ENCODE results near the gene ADPRH.
"Not testable (repeated sequence)": the region's sequence is repeated elsewhere in the genome, so short reads cannot be mapped to it uniquely, and the experiment has no call there.

Gene ADPRH

DNA sequence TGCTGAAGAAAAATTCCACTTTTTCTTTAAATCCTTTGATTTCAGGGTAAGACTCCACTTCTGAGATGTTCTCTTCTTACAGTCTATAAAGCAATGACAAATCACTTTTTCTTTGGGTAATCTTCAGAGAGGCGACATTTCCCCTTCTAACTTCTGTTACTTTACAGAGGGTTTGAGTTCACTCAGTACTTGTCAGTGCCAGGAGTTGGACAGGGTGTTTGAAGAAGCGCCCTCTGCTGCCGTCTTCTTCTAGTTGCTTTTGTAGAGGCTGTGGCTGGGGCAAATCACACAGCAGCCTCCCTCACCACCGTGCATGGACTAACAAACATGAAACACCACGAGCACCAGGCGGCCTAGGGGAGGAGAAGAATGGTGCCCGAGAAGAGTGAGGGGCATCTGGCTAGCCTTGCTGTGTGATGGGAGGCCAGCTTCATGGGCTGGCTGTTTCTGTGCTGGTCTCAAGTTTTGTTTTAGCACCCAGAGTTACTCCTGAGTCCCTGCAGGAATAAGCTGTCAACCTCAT is 19.8 kb upstream of the ADPRH start, which contains the start of gene CD80:
TSS of gene CD80 (minus strand) at position 174 of the 523 bp plus-strand sequence. CDS start 1,886 bp downstream, outside the sequence.
- peak in 1 of 3 experiments; percentile 26 for DNase-seq (ENCODE audit: low read depth in 3 of 3)

DNA sequence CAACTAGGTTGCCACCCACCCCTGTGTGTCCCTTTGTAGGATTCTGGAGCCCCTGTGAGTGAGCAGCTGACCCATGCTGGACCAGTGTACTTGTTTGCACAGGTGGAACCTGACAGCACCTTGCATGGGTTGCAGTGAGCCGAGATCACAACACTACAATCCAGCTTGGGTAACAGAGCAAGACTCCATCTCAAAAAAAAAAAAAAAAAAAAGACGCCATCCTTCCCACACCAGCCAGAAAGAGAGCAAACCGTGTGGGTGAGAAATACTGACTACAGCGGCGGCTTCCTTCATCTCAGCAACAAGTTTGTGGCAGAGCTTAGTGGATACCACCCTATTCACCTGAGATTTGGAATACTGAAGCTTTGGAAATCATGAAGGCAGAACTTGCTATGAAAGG is 19.1 kb upstream of the ADPRH start:
- DNase-seq (ENCODE audit: low read depth in 3 of 3) = no peak

DNA sequence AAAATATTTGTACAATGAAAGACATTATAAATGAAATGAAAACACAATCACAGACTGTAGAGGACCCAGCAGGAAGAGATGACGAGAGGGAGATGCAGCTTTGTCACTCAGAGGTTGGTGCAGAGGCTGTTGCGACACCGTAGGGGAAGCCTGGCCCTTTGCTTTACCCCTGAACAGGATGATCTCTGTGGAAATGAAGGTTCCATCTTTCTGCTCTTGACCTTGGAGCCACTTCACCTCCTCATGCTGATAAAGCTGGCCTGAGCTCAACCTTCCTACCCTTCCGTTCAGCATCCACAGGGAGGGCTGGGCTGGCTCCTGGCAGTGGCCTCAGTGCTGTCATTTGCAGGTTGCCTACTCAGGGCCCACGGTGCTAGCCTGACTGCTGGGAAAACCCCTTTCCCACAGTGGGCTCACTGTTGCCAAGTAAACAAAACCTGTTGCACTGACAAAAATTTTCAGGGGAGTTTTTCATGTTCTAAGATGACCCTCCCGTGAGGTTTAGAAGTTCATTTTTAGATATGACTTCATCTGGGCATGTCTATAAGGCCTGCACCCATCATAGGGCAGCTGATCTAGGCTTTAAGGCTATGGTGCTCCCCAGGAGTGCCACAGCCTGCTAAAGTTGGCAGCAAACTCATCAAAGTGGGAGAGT is 16.9 kb upstream of the ADPRH start:
- no peak for DNase-seq (ENCODE audit: low read depth in 3 of 3)

DNA sequence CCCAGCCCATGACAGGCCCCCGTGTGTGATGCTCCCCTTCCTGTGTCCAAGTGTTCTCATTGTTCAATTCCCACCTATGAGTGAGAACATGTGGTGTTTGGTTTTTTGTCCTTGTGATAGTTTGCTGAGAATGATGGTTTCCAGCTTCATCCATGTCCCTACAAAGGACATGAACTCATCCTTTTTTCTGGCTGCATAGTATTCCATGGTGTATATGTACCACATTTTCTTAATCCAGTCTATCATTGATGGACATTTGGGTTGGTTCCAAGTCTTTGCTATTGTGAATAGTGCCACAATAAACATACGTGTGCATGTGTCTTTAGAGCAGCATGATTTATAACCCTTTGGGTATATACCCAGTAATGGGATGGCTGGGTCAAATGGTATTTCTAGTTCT is 16.0 kb upstream of the ADPRH start:
- DNase-seq (ENCODE audit: low read depth in 3 of 3) = not testable (repeated sequence)

DNA sequence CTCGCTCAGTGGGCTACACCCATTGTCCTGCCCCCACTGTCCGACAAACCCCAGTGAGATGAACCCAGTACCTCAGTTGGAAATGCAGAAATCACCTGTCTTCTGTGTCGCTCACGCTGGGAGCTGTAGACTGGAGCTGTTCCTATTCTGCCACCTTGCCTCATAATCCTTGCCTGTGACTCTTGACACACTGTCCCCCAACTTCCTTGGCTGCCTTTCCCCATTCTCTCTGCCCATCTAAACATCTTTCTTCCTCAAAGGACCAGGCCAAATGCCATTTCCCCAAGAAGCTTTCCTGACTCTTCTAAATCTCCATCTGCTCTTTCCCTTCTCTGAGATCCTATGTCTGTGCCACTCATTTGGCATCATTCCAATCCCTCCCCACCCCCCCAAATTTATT is 10.1 kb upstream of the ADPRH start:
- no peak for DNase-seq (ENCODE audit: low read depth in 3 of 3)

DNA sequence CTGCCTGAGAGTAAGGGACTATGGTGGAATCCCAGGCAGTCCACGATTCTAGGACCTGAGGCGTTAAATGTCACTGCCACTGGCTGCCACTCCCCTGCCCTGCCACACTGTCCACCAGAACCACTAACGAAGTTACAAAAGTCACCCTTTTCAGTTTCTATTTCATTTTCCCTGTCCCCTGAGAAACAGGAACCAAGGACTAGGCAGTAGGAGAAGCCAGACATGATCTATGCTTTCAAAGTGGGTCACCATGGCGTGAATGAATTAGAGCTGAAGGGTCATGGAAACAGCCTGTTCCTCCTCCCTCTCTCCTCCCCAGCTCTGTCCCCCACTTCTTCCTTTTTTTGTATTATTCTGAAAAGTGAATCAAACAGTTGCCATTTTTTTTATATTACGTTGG is 9.1 kb upstream of the ADPRH start:
- DNase-seq (ENCODE audit: low read depth in 3 of 3) = no peak

DNA sequence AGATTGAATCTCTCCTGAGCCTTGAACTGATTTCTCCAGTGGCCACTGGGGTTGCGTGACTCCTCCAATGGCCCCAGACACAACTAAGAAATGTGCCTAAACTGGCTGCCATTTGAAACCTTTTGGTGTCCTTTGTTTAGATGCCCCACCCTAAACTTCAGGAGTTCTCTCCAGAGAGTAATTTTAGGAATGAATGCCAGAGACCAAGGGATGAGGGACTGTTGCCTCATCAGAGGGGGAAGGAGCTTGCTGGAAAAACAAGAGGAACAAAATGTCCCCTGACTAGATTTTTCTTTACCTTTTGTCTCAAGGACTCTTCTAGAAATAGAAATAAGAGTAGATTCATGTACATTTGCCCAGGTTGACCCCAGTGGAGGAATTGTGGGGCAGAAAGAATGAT is 8.1 kb upstream of the ADPRH start:
- no peak for DNase-seq (ENCODE audit: low read depth in 3 of 3)

DNA sequence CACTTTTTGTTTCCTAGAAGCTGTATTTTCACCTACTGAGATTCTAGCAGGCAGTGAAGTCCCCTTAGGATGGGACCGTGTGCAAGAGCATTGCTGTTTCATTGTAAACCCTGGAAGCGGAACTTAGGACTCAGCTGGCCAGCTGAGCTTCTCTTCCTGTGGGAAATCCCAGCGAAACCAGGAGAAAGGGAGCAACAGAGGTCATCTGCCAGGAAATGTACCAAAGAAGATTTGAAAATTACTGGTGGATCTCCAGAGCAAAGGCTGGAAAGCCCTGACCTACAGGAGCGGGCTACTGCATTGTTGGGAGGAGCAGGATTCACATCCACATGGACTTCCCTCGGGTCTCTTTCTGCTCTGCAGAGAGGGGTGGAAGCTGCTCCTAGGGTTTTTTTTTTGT is 7.6 kb upstream of the ADPRH start:
- DNase-seq (ENCODE audit: low read depth in 3 of 3) = no peak

DNA sequence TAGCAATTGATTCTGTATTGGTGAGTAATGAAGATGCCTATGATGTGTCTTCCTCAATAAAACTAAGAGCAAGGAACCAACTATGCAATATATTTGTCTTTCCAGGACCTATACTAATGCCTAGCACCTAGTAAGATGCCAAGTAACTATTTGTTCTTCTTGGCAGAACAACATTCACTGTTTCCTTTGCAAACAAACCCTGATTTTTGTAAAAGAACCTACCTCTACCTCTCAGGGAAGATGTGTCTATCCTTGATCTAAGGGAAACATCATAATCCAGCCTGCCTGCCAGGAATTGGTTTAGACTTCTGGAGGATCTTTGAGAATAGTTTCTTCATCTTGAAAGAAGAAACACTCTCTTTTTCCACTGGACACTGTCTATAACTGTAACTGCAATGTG is 3.8 kb upstream of the ADPRH start:
- no peak for DNase-seq (ENCODE audit: low read depth in 3 of 3)

DNA sequence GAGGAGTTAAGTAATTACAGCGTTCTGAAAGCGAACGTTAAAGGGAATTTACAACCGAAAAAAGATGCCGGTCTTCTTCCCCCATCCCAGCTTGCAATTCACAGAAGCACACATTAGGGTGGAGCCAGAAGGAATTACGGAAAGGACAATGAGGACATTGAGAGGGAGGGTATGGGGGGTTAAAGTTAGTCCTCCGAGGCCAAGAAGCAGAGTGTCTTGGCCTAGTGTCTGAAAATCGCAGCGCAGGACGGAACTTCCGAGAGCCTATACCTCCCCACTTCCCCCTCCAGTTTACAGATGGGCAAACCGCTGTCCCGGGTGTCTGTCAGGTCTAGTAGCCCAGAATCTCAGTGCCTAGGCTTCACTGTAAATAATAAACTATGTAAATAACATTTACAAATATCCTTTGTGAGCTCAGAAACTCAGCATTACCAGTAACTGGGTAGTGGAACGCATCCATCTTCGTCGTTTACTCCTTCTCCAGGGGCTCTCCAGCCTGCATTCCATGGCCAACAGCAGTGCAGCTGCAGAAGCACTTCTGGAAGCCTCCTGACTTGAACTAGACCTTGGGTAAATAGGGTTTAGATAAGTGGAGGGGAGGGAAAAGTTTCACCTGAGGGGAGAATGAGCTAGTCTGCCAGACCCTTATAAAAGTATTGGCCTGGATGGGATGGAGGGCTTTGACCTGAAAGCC is 922 bp downstream of the ADPRH start:
- DNase-seq (ENCODE audit: low read depth in 3 of 3) = no peak

DNA sequence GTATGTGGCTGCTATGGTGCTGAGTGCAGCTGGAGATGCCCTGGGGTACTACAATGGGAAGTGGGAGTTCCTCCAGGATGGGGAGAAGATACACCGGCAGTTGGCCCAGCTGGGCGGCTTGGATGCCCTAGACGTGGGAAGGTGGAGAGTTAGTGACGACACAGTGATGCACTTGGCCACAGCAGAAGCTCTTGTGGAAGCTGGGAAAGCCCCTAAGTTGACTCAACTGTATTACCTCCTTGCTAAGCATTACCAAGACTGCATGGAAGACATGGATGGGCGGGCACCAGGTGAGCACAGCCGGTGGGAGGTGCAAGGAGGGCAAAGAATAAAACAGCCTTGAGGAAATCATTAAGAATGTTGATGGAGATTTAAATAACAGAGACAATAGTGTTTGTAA is 2.9 kb downstream of the ADPRH start:
- DNase-seq (ENCODE audit: low read depth in 3 of 3) = peak in 1 of 3 experiments; percentile 9

DNA sequence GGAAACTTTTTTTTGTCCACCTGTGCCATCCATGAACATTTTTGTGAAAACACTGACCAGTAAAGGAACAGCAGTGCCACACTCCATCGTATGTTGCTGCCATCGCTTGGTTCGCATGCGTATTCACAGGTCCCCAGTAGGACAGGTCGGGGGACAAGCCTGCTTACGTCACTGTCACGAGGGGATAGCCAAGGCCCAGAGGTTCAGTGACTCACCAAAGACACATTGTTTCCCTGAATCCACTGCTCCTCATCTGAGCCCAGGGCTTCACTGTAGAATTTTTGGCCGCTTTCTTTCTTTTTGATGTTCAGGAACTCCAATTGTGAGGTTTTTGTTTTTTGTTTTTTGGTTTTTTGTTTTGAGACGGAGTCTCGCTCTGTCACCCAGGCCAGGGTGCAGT is 5.9 kb downstream of the ADPRH start:
- DNase-seq (ENCODE audit: low read depth in 3 of 3) = no peak

DNA sequence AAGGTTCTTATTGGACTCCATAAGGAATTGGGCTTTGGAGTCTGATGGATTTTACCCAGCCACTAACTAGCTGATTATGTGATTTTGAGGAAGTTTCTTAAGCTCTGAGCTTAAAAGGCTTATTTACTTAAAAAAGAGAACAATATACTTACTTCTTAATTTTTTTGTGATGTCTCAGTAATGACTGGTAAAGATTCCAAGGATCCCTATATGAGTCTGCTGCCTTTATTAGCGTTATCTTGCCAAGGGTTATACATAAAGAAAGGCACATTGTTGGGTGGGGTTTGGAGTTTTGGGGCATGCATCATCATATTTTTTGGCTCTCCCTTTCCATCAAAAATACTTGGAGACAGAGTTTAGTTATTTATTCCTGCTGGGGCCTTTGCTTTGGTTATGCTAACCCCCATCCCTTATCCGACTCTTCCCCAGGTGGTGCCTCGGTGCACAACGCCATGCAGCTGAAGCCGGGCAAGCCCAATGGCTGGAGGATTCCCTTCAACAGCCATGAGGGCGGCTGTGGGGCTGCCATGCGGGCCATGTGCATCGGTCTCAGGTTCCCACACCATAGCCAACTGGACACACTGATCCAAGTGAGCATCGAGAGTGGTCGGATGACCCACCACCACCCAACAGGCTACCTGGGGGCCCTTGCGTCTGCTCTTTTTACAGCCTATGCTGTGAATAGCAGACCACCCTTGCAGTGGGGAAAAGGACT is 6.7 kb downstream of the ADPRH start:
- DNase-seq (ENCODE audit: low read depth in 3 of 3) = no peak

DNA sequence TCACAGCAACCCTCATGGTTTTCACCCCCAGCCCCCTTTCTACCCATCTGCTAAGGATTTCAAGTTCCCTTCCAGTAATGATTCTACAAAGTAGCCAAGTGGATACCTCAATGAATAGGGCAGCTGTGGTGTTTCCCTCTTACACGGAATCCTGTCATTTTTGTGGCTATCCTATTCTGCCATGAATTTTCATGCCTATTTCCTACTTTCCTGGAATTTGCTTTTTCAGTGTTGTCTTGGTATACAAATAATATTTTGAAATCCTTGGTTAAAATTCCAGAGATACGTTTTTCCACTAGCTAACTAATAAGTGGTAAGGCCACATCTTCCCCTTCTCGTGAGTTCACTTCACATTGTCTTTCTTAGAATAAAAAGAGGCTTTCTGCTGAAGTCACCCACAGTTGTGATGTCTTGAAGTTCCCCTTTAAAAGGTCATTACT is 7.5 kb downstream of the ADPRH start:
- DNase-seq (ENCODE audit: low read depth in 3 of 3) = no peak

DNA sequence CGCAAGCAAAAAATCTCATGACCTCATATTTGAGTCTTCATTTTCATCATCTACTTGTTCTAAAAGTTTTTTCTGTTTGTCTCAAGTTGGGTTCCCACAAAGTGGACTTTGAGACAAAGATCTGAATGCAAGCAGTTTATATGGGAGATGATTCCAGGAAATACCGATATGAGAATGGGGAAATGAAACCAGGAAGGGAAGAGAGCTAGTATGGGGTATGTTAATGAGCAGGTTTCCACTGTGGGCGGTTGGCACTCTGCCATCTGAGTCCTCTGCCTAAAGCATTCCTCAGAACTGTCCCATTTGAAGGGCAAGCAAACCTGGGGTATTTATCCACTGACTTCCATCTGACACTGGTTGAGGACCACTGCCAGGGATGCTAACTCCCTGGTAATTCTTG is 8.8 kb downstream of the ADPRH start:
- no peak for DNase-seq (ENCODE audit: low read depth in 3 of 3)

DNA sequence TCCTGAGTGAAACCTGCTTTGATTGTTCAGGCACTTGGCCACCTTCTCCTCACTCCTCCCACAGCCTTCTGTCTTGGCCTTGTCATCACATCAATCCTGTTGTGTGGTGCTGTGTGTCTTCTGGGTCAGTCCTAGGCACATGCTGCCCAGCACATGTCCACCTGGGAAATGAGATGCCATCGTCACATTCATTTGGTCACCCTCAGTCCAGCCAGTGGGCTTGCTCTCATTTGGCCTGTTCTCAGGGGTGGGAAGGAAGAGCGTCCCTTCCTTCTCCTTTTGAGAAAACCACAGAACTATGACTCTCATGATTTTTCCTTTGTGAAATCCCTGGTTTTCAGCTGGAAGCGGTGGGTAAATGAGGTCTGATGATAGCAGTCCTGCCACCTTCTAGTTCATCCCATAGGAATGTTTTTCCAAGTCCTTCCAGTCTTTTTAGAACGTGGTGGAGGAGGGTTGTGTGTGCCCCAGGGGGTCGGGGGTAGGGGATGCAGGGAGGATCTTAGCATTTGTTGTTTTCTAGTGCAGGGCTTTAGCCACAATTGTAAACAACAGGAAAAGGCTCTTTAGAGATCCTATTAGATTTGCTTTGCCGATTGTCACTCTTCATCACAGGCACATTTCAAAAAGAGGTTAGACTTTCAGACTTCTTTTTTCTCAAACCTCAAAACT is 9.9 kb downstream of the ADPRH start:
- no peak for DNase-seq (ENCODE audit: low read depth in 3 of 3)

DNA sequence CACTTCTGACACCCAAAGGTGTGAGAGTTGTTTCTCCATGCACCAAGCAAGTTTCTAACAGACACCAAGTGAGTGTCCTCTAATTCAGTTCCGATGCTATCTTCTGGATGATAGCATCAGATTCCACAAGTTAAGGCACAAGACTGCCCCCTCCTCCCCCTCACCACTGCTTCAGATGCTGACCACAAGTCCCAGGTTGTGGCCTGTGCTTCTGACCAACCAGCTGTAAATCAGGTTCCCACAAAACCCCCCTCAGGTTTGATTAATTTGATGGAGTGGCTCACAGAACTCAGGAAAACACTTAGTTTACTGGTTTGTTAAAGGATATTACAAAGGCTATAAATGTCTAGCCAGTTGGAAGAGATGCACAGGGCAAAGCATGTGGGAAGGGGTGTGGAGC is 11.4 kb downstream of the ADPRH start:
- DNase-seq (ENCODE audit: low read depth in 3 of 3) = no peak

DNA sequence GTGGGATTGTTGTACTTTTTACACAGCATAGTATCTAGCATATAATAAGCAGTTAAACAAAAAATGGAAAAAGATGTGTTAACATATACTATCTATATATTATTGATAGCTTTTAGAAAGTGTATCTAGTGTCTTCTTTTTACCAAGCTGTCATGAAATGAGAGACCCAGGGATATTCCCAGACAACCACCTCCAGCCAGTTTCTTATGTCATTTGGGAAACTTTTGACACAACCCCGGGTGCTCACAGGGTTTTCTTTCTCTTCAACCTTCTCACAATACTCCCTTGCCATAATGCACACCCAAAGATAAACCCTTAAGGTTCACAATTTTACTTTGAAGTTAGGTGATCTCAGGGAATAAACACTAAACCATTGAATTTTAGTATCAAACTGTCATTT is 13.6 kb downstream of the ADPRH start:
- DNase-seq (ENCODE audit: low read depth in 3 of 3) = no peak

DNA sequence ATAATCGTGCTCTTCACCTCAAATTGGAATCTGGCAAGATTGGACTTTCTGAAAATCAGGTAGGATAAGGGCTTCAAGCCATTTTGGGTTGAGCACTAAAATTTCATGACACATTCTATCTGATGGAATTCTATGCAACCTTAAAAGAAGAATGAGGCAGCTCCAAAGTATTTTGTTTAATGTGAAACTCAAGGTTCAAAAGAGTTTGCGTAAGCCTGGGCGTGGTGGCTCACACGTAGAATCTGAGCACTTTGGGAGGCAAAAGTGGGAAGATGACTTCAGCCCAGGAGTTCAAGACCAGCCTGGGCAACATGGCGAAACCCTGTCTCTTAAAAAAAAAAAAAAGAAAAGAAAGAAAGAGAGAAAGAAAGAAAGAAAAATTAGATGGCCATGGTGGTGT is 14.8 kb downstream of the ADPRH start:
- no peak for DNase-seq (ENCODE audit: low read depth in 3 of 3)

DNA sequence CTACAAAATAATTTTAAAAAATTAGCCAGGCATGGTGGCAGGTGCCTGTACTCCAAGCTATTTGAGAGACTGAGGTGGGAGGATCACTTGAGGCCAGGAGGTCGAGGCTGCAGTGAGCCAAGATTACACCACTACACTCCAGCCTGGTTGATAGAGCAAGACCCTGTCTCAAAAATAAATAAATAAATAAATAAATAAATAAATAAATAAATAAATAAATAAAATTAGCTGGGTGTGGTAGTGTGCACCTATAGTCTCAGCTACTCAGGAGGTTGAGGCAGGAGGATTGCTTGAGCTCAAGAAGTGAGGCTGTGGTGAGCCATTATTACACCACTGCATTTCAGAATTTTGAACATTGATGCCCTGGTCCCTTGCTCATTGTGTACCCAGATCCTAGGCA is 15.6 kb downstream of the ADPRH start:
- not testable (repeated sequence) for DNase-seq (ENCODE audit: low read depth in 3 of 3)

DNA sequence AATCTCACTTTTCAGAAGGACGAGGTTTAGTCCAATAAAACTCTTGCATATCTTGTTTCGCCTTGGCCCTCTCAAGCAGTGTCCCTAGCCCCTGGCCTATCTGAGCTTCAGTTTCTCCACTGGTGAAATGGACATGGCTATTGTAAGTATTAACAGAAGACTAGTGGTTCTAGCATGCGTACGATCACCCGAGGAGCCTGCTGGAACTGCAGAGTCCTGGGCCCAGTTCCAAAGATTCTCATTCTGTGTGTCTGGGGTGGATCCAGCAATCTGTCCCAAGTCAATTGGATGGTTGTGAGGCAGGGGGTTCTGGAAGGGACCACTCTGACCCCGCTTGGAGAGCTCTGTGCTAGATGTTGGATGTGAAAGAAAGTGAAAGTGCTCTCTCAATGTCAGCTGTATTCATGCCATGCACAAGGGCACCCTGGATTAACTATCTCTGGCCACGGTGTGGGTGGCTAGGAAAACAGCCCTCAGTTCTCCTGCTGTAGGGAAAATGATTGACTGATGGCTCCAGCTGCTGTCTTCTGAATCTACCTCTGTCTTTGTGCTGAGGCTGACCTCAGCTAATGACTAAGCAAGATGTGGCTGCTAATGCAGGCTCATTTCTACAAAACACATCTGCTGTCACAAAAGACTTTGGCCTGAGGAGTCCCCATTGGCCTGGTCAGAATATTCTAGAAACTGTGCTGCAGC is 16.5 kb downstream of the ADPRH start:
- no peak for DNase-seq (ENCODE audit: low read depth in 3 of 3)

DNA sequence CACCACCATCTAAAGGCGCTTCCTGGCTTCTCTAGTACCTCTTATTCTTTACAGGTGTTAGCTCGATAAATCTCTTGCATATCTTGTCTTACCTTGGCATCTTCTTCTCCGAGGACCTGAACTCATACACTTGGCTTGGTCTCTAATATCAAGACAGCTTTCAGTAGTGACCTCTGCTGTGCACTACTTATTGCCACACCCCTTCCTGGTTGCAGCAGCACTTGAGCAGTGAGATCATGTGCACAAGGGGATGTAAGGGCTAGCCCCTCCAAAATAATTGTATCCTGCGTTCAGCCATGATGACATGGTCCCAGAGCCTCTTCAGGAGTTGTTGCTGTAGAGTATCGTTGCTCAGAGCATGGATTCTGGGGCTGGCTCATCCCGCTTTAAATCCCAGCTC is 17.1 kb downstream of the ADPRH start:
- no peak for DNase-seq (ENCODE audit: low read depth in 3 of 3)
